AG08395 (cell line): ENCODE results near the gene FAM200B.

Source experiments
- DNase-seq: peaks from one replicate; pipeline ENCODE4 v3.0.0; 2012; ENCODE audit warnings: mixed read lengths, low spot score

FAM200B gene

GRCh38 chr4:15668566-15669435 is 12.8 kb upstream of the FAM200B start:
- no peak for DNase-seq

- no peak for DNase-seq
These were observed 11.1 kb upstream of the FAM200B start for GRCh38 chr4:15670576-15670975.

DNA sequence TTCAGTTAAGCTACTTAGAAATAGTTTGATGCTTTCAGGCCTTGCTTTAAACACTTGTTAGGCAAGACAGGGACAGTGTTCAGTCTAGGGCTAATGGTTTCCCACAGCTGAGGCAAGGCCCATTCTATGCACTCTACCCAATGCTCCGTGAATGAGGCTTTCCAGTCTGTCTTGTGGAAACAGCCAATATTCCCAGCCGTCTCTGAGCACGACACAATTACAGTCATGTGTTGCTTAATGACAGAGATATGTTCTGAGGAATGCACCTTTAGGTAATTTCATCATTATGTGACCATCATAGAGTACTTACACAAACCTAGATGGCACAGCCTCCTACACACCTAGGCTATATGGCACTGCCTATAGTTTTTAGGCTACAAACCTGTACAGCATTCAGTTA is 9.5 kb upstream of the FAM200B start:
- no peak for DNase-seq

DNA sequence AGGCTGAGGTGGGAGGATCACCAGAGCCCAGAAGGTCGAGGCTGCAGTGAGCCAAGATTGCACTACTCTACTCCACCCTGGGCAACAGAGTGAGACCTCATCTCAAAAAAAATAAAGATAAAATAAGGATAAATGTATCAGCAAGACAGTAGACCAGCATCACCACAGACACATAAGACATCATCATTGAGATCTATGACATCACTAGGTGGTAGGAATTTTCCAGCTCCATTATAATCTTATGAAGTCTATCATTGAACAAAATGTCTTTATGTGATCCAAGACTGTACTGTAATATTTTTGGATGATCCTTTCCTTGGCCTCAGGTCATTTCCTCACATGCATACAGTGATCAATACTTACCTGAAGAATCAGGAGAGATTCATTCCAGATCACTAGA is 8.3 kb upstream of the FAM200B start:
- no peak for DNase-seq

DNA sequence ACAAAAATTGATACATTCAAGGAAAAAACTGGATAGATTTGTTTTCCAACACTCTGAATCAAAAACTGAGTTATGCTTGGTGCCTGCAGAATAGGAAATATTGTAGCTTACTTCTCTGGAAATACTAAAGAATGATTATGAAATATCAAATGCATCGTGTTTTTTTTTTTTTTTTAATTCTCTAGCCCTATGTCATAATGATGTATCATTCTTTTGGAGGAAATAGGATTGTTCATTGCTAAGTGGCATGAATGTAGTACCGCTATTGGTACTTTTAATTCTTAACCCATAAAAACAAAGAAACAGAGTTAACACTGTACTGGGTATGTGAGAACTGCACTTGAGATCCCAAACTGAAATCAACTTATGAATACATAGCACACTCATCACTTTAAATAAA is 7.6 kb upstream of the FAM200B start:
- no peak for DNase-seq

GRCh38 chr4:15674926-15675325 is 6.7 kb upstream of the FAM200B start:
- no peak for DNase-seq

DNA sequence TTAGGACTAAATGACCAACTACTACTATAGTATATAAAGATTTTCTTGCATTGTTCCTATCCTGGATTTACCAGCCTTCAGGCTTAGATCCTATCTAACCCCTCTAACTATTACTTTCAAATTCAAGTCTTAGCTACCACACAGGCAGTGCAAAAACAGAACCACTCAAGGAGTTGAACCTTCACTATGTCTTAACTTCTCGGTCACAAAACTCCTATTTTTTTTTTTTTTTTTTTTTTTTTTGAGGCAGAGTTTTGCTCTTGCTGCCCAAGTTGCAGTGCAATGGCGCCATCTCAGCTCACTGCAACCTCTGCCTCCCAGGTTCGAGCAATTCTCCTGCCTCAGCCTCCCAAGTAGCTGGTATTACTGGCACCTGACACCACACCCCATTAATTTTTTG is 6.3 kb upstream of the FAM200B start:
- no peak for DNase-seq

DNA sequence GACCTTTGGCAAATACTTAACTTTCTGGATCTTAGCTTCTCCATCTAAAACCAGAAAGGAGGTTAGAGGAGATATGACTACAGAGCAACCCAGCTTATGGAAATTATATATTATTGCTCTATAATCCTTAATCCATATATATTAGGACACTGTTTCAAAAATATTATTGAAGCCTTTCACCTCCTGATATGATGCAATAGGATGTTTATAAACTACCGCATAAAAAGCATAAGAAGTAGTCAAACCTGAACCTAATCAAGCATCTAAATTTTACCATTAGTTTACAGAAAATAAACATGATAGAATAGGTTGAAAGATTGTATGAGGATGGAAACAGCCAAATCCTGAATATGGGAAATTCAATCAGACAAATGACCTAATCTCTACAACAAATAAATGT is 5.6 kb upstream of the FAM200B start:
- no peak for DNase-seq

DNA sequence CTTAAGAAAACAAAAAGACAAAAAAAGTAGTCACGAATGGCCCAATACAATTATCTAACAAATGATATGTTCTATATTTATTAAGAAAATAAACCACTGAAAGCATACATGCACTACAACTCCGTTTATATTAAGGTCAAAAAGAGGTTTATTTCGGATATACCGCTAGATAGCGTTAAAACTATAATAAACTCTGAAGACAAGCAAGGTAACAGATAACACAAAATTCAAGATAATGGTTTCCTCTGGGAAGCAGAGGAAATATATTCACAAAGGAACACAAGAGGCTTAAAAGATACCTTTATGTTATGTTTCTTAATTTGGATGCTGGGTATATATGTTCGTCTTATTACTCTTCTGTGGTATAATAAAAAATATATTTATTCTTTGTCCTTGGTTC is 4.7 kb upstream of the FAM200B start:
- DNase-seq: no peak

DNA sequence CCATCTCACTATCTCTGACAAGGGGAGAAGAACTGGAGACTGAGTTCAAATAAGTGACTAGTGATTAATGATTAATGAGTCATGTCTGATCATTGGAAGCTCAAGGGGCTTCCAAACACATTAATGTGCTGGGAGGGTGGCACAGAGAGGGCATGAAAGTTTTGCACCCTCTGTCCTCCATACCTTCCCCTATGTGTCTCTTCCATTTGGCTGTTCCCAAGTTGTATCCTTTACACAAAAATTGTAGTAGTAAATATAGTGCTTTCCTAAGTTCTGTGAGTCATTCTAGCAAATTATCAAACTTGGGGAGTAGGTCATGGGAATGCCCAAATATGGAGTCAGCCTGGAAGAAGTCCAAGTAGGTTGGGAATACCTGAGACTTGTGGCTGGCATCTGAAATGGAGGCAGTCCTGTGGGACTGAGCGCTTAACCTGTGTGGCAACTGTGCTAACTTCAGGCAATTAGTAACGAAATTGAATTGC is 4.1 kb upstream of the FAM200B start:
- DNase-seq: no peak

DNA sequence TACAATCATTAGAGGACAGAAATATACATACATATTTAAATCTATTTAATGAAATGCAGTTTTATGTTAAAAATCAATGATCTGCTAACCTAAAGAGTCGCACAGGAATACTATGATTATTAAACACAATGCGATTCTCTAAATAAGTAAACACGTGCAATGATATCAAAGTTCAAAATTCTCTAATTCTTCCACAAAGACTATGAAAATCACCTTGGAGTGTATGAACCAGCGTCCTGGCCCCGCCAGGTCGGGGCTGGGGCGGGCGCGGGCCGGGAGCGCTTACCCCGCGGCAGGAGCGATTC is 608 bp upstream of the FAM200B start:
- DNase-seq: no peak

GRCh38 chr4:15682242-15683142 is 865 bp downstream of the FAM200B start:
- DNase-seq: no peak

DNA sequence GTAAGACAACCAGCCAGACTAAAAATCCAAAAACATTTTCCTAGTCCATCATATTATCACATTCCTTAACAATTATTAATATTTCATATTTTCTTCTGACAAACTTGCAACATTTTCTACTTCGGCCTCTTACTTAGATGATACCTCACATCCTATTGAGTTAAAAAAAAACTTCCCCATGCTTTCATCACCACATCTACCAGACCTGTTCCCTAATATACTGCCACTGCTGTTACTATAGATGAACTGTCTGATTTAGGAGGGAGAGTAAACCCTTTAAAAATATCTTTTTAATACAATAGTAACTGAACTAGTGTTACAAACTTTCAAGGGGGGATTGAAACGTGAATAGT is 1.5 kb downstream of the FAM200B start:
- no peak for DNase-seq

DNA sequence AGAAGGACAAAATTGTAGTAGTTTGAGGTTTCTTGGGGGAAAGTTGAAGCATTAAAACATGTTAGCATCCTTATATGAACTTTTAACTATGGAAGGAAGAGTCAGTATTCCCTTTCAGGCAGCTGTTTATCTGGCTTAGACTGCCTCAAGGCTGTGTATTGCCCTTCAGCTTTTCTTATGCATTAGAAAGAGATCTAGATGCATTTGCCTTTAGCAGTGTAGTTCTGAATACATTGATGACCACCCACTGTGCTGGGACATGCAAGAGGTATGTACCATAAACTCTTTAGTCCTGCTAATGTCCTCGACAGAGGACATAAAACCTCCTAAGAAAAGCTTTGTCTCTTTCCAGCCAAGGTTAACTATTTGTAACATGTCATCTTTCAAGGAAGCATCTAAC is 2.9 kb downstream of the FAM200B start:
- no peak for DNase-seq

DNA sequence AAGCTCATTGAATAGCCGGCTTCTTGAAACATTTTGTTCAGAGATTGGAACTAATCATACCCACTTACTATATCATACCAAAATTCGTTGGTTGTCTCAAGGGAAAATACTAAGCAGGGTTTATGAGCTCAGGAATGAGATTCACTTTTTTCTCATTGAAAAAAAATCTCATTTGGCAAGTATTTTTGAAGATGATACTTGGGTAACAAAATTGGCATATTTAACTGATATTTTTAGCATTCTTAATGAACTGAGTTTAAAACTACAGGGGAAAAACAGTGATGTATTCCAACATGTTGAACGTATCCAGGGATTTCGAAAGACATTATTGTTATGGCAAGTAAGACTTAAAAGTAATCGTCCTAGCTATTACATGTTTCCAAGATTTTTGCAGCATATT is 6.4 kb downstream of the FAM200B start:
- no peak for DNase-seq

DNA sequence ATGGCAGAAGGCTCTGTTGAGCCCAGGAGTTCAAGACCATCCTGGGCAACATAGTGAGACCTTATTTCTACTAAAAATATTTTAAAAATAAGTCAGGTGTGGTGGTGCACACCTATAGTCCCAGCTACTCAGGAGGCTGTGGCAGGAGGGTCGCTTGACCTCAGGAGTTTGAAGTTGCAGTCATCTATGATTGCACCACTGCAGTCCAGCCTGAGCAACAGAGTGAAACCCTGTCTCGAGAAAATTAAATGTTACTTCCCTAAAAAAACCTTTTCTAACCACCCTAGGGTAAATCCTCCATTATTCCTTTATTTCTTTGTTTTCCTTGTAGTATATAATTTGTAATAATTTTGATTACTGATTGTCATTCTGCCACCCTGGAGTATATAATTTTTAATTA is 7.9 kb downstream of the FAM200B start:
- DNase-seq: no peak

- DNase-seq: peak; percentile 78
These were observed 8.6 kb downstream of the FAM200B start for GRCh38 chr4:15690020-15690809.

- peak; percentile 65 for DNase-seq
These were observed 9.9 kb downstream of the FAM200B start for GRCh38 chr4:15691346-15692135.

- no peak for DNase-seq
These were observed 11.0 kb downstream of the FAM200B start for GRCh38 chr4:15692602-15693001.

DNA sequence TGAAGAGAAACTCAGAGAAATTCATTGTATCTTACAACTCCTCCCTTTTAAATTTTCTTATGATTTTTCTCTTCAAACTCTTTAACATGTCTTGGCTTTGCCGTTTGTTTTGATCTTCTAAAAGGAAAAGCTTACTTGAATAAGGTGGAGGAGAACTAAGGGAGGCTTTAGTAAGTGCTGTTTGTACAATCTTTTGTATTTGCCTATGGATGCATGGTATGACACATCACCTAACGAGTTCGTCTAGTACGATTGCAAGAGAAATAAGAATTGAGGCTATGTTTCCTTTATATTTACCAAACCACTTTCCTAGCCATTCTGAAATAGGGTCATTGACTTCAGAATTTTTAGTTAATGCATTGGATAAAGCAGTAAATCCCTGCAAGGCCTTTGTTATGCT is 12.8 kb downstream of the FAM200B start:
- DNase-seq: no peak

GRCh38 chr4:15695240-15695699 is 13.6 kb downstream of the FAM200B start:
- DNase-seq: peak; percentile 86

DNA sequence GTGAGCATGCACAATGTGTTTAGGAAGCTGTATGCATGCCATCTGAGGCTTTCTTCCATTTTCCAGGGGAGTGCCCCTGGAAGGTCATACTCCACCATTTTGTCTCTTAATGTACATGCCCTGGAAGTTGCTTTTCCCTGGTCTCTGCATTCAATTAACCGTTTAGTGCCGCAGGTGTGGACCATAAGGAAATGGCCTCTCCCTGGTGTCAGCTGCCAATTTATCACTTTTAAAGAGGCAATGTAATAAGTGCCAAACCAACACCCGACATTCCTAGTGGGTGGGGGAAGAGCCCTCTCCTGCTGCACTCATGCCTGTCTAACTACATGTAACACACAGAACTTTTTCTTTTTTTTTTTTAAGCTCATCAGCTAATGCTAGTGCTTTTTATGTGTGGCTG is 14.1 kb downstream of the FAM200B start:
- no peak for DNase-seq
